GM21786 (cell line): ENCODE data around the gene FBXO44.
"Not testable (repeated sequence)": the region's sequence is repeated elsewhere in the genome, so short reads cannot be mapped to it uniquely, and the experiment has no call there.

Experiments
- ATAC-seq: cut with Tn5 transposase; IDR thresholded peaks from one replicate; pipeline ENCODE4 v1.9.1; 2021; ENCODE audit not compliant: unreplicated experiment

FBXO44 gene

DNA sequence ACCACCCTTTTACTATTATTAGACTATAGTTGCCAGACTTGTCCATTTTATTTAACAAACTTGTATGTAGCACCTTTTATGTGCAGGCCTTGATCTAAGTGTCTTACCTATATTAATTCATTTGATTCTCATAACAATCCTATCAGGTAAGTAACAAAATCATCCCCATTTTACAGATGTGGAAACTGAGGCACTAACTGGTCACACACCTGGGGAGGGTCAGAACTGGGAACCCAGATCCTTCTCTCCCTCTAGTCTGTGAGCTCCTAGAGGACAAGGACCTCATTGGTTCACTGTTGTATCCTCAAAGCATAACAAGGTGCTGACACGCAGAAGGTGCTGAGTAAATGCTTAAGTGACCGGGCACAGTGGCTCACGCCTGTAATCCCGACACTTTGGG, 15.3 kb upstream of the FBXO44 start:
- no peak for ATAC-seq

DNA sequence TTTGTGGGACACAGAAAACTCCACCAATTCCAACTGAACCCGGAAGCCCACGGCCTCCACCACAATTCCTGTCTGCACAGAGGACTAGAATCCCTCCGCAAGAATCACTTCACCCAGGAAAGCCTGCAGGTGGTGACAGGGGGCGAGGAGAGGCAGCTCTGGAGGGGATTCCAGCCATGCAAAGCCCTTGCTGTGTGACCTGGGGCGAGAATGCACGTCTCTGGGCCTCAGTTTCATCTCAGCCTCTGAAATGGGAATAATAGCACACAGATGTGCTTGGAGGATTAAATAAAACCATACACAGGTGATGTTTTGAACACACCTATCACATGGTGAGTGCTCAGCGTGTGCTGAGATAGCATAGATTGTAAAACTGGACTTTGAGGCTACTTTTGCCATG, 14.6 kb upstream of the FBXO44 start:
- ATAC-seq: no peak

DNA sequence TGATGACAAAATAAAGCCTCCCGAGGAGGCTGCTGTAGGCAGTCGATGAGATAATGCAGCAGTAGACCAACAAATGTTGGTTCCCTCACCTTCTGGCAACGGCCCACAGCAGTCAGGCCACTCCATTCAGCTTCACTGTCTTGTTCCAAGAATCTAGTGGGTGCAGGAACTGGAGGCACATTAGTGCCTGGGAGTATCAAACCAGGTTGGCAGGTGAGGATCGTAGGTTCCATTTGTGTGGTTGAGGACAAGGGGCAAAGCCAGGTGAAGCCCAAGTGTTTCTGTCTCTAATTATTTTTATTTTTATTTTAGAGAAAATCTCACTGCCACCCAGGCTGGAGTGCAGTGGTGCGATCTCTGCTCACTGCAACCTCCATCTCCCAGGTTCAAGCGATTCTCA, 13.7 kb upstream of the FBXO44 start:
- ATAC-seq: no peak

DNA sequence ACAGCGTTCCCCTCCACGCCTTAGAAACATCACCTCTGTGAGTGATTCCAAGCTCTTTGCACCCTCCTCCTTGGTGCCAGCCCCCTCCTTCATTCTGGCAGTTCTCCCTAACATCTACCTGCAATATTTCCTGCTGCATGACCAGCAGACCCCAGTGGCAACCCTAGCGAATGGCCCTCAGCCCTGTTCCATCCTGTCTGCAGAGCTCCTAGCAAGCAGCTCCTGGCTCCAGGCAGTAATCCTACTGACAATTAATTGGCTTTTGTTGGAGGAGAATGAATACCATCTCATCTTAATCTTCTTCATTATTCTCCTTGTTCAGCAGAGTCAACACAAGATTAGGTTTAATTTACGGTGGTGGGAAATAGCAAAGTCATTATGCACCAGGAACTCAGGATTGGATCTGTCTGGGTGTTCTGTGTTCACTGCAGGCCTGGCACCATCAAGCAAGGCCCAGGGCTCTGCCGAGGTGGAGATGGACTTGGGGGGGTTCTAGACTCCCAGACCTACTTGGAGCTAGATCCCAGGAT, 12.8 kb upstream of the FBXO44 start:
- ATAC-seq: no peak

DNA sequence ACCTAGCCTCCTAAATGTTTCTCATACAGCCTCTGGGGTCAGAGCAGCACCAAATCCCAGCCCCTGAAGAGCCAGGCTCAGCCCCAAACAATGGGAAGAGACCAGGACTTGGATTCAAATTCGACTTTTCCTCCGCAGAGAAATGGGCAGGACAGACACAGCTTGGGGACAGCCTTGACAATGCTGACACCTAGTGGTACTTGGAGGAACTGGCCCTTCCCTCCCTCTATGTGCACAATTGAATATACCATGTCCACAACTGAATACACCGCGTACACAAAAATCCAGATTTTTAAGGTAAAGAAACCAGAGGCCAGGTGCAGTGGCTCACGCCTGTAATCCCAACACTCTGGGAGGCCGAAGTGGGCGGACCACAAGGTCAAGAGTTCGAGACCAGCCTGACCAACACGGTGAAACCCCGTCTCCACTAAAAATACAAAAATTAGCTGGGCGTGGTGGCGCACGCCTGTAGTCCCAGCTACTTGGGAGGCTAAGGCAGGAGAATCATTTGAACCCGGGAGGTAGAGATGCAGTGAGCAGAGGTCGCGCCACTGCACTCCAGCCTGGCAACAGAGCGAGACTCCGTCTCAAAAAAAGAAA, 12.2 kb upstream of the FBXO44 start:
- not testable (repeated sequence) for ATAC-seq

DNA sequence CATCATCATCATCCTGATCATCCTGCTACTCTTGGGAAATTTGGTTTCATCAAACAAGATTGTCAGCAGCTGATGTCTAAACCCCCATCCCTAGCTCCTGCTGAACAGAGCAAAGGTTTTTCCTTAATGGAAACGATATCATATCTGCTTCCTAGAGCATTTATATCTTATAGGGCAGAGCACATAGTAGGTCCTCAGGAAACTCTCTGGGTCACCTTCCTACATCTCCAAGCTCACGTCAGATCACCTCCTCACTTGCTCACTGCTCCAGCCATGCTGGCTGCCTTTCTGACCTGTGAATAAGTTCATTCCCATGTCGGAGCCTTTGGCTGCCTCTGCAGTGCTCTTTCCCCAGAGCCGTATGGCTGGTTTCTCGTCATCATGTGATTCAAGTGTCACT, 10.9 kb upstream of the FBXO44 start:
- ATAC-seq: no peak

DNA sequence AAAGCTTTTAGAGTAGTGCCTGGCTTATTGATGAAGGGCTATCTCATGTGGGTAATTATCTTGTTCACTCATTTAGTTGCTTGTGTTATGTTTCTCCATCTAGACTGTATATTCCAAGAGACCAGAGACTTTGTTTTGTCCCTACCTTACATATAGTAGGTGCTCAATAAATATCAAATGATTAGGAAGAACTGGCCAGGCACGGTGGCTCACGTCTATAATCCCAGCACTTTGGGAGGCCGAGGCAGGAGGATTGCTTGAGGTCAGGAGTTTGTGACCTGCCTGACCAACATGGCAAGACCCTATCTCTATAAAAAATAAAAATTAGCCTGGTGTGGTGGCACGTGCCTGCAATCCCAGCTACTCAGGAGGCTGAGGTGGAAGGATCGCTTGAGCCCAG, 9.4 kb upstream of the FBXO44 start:
- ATAC-seq: no peak

DNA sequence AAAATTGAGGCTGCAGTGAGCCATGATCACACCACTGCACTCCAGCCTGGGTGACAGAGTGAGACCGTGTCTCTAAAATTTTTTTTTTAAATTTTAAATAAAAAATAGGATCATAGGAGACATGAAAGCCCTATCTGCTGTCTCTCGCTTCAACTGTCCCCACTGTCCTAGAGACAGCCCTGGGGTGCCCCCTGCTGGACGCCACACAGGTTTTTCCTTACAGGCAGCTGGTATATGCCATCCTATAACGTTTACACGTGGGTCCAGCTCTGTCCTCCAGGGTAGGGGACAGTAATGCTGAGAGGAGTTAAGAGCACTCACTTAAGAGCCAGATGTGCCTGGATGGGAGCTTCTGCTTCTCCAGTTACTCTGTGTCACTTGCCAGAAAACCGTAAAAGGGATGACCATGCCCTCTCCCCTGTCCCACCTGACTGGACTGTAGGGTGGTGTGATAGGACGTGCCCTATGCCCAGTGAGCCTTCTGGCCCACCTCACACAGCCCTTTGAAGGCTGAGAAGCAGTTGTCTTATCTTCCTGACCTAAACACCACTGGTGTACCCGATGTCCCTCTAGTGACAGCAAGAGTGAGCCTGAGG, 8.9 kb upstream of the FBXO44 start:
- ATAC-seq: no peak

DNA sequence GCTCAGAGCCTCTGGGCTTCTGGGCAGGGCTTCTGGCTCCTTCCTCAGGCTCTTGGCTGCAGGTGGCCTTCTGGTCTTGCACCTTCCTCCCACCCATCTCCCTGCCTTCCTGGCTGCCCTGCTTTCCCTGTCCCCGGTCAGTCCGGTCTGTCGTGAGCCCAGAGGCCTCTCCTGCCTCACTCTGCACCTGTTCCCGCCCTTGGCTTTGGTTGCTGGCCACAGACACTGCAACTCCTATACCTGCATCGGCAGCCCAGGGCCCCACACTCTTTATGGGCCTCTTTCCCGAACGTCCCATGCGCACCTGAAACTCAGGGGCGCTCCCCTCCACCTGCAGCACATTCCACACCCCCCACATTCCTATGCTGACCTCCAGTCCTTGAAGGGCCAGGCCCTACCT, 8.4 kb upstream of the FBXO44 start:
- no peak for ATAC-seq

DNA sequence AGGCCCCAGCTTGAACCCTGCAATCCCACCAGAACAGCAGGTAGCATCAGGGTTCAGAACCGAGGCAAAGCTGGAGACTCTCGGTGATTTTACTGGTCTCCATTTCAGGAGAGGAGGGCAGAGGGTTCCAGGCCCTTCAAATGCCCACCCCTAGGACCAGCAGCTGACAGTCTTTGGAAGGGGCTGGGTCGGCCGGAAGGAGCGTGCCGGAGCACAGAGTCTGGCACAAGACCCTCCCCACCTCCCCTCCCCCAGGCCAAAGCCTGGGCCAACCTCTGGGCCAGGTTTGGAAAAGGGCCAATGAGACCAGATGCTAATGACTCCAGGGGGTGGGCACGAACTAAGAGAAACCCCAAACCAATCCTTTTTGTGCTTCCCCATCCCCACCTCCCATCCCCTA, 7.3 kb upstream of the FBXO44 start:
- ATAC-seq: no peak

DNA sequence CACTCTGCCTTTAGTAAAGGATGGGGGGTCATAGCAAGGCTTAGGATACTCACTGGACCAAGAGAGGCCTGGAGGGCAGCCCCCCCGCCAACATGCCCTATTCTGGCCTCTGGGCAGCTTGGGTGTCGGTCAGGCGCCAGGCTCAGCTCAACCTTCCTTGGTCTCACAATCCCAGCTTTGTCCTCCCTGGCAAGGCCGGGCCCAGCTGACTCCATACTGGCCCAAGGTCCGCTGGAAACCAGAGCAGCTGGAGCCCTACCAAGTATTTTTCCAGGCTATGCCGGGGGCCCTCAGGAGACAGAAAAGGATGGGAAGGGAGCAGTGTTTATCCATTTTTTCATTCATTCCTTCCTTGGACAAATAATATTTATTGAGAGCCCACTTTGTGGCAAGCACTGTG, 6.6 kb upstream of the FBXO44 start:
- no peak for ATAC-seq

DNA sequence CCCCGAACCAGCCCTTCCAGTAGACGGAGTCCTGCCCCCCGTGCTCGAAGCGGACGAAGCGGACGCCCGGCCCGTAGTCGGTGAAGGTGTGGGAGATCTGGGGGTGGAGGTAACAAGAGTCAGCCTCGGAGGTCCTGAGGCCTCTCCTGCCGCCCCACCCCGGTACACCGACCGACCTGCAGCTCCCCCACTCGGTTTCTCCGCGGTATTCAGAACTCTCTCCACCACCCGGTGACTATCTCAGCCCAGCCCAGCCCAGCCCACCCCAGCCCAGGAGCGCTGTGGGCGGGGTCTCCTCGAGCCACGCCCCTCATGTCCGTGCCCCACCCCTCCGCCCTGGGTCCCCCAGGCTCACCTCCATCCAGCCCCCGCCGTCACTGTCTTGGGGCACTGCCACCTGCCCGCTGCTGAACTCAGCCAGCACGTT, 5.9 kb upstream of the FBXO44 start:
- ATAC-seq: no peak

DNA sequence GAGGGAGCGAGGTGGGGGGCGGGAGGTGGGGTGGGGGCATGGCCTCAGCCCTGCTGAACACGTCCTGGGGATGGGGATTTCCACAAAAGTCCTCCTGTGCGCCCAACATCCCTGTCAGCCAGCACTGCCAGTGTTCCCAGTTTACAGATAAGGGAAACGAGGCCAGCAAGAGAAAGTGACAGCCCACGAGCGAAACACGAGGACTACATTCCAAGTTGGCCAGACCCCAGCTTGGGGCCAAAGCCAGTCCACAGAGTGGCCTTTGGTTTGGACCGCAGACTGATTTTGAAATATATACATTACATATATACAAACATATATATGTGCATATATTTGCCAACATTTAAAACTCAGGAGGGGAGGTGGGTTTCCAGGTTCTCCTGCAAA, 5.4 kb upstream of the FBXO44 start:
- ATAC-seq: no peak

DNA sequence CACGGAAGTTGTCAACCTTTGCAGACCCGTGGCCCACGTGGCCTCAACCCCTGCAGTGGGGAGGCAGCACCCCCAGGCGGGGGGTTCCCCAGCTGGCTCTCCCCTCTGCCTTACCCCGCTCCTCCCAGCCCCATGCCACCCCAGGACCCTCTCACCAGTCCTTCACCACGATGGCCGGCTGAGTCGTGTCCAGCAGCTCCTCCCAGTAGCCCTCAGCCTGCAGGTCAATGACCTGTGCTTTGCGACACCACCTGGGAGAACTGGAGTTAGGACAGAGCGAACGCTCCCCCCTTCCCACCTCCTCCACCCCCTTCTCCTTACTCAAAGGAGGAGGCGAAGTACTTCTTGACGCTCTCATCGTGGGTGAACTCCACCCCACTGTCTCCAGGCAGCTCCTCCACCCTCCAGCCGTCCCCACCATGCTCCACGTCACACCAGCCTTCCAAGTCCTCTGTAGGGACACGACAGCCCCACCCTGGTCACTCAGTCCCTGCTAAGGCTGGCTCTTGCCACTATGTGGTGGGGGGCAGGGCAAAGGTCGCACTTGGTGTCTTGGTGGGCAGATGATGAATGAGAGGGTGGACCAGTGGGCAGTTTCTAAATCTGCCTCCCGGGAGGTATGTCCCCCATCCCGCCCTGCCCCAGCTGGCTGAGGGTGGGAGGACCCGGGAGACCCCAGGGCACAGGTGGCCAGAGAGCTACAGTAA, 4.9 kb upstream of the FBXO44 start:
- ATAC-seq: no peak

DNA sequence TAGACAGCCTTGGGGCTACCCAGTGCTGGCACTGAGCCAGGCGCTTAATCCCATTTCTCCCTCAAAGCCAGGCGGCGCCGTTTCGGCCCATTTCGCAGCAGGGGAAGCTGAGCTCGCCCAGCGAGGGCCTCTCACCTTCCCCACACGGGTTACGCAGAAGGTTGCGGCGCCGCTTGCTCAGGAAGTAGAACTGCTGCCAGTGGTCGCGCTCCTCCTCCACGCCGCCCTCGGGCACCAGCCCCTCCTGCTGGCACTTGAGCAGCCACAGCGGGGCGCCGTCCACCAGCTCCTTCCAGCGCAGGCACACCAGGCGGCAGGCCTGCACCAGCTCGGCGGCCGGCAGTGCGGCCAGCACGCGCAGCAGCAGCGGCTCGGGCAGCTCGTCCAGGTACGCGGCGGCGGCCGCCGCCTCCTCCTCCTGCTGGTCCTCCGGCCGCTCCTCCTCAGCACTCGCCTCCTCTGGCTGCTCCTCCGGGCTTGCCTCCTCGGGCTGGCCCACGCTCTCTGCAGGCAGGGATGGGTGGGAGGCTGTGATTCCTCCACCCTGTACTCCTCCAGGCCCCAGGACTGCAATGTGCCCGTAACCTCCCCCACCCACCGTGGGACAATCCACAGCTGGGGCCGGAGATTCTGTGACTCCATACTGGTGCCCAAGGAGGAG, 4.2 kb upstream of the FBXO44 start:
- no peak for ATAC-seq

DNA sequence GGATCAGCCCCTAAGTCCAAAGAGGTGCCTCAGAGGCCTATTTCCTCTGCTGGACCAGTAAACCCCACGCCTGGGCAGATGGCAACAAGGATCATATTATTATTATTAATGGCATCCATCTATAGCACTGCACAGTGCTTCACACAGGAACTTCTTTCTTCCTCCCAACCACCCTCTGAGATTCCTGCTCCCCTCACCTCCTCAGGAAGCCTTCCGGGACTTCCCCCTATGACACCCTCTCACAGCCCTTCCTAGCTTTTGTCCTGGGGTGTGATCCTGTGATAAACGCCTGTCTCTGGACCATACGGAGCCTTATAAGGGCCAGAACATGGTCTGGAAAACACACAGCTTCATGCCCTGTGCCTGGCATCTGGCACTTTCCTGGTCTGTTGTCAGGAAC, 3.7 kb upstream of the FBXO44 start:
- no peak for ATAC-seq

DNA sequence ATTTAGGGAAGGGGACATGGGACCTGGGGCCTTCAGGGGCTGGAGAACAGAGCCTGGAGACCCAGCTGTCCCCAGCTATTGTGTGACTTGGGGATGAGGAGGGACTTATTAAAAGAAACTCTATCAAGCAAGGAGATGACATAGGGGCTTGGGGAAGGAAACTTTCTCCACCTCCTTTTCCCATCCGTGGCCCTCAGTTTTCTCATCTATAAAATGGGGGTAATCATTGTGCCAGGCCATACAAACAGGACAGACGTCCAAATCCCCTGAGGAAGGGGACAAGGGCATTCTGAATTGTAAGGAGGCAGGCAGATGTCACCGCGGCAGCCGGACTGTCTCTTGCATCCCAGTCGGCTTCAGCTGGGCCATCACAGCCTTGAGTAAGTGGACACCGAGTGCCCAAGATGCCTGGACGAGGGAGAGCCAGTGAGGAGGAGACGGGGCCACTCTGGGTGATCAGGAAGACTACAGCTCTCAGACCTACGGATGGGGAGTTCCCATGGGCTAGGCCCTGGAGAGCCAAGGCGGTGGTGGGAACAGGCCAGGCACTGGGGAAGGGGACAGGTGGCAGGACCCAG, 2.4 kb upstream of the FBXO44 start:
- ATAC-seq: no peak

DNA sequence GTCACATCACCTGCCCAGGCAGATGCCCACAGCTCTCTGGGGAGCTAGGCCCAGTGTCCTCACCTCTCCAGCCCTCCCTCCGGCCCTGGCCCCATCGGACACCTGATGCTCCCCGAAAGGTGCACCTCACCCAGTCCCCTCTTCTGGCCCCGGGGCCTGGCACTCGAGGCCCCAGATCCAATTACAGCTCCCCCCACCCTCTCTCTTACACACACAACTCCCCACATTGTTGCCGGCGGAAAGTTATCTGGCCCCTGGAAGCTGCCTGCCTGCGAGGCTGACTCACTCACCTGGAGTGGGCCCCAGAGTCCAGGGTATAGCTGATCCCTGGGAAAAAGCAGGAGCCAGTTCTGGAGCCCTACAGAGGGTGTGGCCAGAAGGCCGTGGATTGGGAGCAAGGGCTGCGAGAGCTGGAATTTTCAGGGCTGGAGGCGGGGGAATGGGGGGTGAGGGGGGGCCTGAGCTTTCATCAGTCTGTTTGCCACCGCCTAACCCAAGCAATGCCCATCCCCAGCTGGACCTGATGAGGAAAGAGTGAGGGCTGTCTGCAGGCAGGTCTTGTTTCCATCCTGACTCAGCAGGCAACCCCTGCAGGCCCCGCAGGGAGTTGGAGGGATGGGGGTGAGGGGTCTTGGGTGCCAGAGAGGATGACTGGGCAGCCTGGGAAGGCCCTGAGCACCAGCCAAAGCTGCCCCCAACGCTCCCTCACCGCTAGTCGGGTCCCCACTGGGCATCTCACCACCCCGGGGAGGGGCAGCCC, 1.4 kb upstream of the FBXO44 start:
- no peak for ATAC-seq

DNA sequence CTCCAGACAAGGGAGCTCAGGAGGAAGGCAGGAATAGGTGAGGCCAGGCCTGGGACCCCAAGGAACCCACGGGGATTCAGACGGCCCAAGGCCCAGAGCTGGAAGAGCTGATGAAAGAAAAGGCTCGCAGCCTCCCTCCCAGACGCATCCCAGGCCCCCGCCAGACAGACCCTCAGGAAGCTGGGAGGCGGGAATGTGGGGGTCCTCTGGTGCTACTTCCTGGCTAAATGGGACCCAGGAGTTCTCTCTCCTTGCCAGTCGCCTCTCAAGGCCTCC, 878 bp upstream of the FBXO44 start:
- ATAC-seq: no peak

DNA sequence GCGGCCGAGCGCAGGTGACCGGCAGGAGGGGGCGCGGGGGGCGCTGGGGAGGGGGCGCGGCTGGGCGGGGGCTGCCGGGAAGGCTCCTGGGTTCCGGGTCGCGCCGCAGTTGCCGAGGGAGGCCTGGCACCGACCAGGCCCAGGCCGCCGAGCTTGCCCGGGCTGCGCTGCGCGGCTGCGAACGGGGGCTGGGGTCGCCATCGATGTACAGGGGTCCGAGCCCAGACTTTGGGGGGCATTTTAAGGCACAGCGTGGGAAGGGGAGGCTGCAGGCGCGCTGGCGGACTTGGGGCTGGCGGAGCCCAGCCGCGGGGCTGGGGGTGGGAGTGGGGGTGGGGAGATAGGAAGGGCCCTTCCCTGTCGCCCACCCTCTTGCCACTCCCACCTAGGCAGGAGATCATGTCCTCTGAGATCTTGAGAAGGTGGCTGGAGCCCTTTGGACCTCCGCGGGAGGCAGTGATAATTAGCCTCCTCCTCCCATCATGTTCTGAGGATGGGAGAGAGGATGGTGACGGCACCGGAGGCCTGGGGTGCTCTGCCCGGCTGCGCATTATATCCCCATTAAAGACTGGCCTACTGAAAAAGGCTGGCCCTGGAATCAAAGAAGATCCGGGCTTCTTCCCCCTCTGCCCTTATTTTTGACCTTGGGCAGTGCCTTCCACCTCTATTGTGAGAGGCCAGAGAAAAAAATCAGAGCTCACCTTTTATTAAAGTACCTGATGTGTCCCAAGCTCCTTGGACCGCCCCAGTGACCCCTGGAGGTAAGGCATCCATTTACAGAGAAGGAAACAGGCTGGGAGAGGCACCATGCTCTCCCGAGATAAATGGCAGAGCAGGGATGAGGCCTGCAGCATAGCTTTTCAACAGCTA, 497 bp downstream of the FBXO44 start:
- ATAC-seq: peak; percentile 12
